ENCODE measurements around the gene ADAM23. TPM values are rescaled to one million over a fixed set of nuclear protein-coding genes. Genes with fewer than 3 reads are reported as not detected.

ADAM23 gene
- total and polyA plus RNA-seq, 2 experiments from 2014 or later = 2.8 to 3.3 TPM

- TF ChIP-seq CTCF (IDR thresholded peaks at IDR 0.05; ENCODE audit: poor library complexity) (no peak), EZH2 (IDR thresholded peaks at IDR 0.05; ENCODE audit: borderline replicate concordance) (no peak), EZH2phosphoT487 (IDR thresholded peaks at IDR 0.05; ENCODE audit: low read depth, severe bottlenecking, unreplicated experiment) (no peak)
- no peak overlapping the region for H3K4me2 ChIP-seq
- H3K9me3 ChIP-seq (ENCODE audit: low read depth) = no peaks in the 10 kb centered on the region
- H3K79me2 ChIP-seq = no peaks in the 10 kb centered on the region
- H3K36me3 ChIP-seq (replicated peaks; ENCODE audit: insufficient read depth, low read depth) = no peaks in the 10 kb centered on the region
- DNase-seq (ENCODE audit: low spot score) = no peak
- 73% methylated on average over 1 of the region's 1 CpG for WGBS (ENCODE audit: low lambda C conversion rate, missing lambda C conversion rate)
- peaks cover 9% of the 10 kb centered on the region for H3K27me3 ChIP-seq
- H2AFZ ChIP-seq = no peak overlapping the region
- no peaks in the 10 kb centered on the region for H3K9me2 ChIP-seq (replicated peaks; ENCODE audit: insufficient read depth)
- no peaks in the 10 kb centered on the region for H3K4me1 ChIP-seq (ENCODE audit: insufficient read depth)
- H3K4me3 ChIP-seq = no peak overlapping the region
- no peaks in the 10 kb centered on the region for H4K20me1 ChIP-seq (ENCODE audit: insufficient read depth, poor library complexity, severe bottlenecking)
- H3K27ac ChIP-seq = no peak overlapping the region
Measured at GRCh38 chr2:206477296-206477695, 34.0 kb downstream of the ADAM23 start.

GRCh38 chr2:206478340-206478739 is 35.0 kb downstream of the ADAM23 start:
- no peak overlapping the region for H3K27ac ChIP-seq
- no peak overlapping the region for H3K4me3 ChIP-seq
- H3K27me3 ChIP-seq = peaks cover 9% of the 10 kb centered on the region
- no peaks in the 10 kb centered on the region for H3K9me3 ChIP-seq (ENCODE audit: low read depth)
- no peaks in the 10 kb centered on the region for H3K4me1 ChIP-seq (ENCODE audit: insufficient read depth)
- H3K4me2 ChIP-seq = no peak overlapping the region
- no peaks in the 10 kb centered on the region for H3K9me2 ChIP-seq (replicated peaks; ENCODE audit: insufficient read depth)
- no peaks in the 10 kb centered on the region for H3K79me2 ChIP-seq
- WGBS (ENCODE audit: low lambda C conversion rate, missing lambda C conversion rate) = 92% methylated on average over 3 of the region's 3 CpGs
- H3K36me3 ChIP-seq (replicated peaks; ENCODE audit: insufficient read depth, low read depth) = no peaks in the 10 kb centered on the region
- no peaks in the 10 kb centered on the region for H4K20me1 ChIP-seq (ENCODE audit: insufficient read depth, poor library complexity, severe bottlenecking)
- no peak for DNase-seq (ENCODE audit: low spot score)
- TF ChIP-seq EZH2phosphoT487 (IDR thresholded peaks at IDR 0.05; ENCODE audit: low read depth, severe bottlenecking, unreplicated experiment) (no peak), EZH2 (IDR thresholded peaks at IDR 0.05; ENCODE audit: borderline replicate concordance) (no peak), CTCF (IDR thresholded peaks at IDR 0.05; ENCODE audit: poor library complexity) (no peak)
- H2AFZ ChIP-seq = no peak overlapping the region

DNA sequence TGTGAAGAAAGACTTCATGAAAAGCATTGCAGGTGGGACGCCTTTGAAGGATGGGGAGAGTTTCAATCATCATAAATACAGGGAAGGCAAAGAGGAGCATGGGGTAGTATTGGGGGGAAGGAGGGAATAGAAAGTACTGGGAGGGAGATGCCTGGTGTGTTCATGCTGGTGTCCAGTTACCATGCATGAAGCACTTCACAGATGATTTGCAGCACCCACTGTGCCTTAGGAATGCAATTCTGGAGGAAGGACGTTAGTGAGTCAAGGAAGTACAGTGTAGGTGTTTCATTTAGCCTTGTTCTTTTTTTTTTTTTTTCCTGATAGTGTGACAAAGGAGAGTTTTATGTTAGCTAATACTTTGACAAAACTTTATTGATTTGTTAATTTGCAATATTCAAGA is 36.8 kb downstream of the ADAM23 start:
- no peaks in the 10 kb centered on the region for H4K20me1 ChIP-seq (ENCODE audit: insufficient read depth, poor library complexity, severe bottlenecking)
- 56% methylated on average over 2 of the region's 2 CpGs for WGBS (ENCODE audit: low lambda C conversion rate, missing lambda C conversion rate)
- peaks cover 9% of the 10 kb centered on the region for H3K27me3 ChIP-seq
- H3K79me2 ChIP-seq = no peaks in the 10 kb centered on the region
- no peaks in the 10 kb centered on the region for H3K36me3 ChIP-seq (replicated peaks; ENCODE audit: insufficient read depth, low read depth)
- H2AFZ ChIP-seq = no peak overlapping the region
- no peak for DNase-seq (ENCODE audit: low spot score)
- no peaks in the 10 kb centered on the region for H3K9me2 ChIP-seq (replicated peaks; ENCODE audit: insufficient read depth)
- no peak overlapping the region for H3K27ac ChIP-seq
- no peak overlapping the region for H3K4me2 ChIP-seq
- H3K4me3 ChIP-seq = no peak overlapping the region
- H3K4me1 ChIP-seq (ENCODE audit: insufficient read depth) = no peaks in the 10 kb centered on the region
- no peak for TF ChIP-seq CTCF (IDR thresholded peaks at IDR 0.05; ENCODE audit: poor library complexity)
- TF ChIP-seq EZH2phosphoT487 (IDR thresholded peaks at IDR 0.05; ENCODE audit: low read depth, severe bottlenecking, unreplicated experiment) = no peak
- no peak for TF ChIP-seq EZH2 (IDR thresholded peaks at IDR 0.05; ENCODE audit: borderline replicate concordance)
- no peaks in the 10 kb centered on the region for H3K9me3 ChIP-seq (ENCODE audit: low read depth)

DNA sequence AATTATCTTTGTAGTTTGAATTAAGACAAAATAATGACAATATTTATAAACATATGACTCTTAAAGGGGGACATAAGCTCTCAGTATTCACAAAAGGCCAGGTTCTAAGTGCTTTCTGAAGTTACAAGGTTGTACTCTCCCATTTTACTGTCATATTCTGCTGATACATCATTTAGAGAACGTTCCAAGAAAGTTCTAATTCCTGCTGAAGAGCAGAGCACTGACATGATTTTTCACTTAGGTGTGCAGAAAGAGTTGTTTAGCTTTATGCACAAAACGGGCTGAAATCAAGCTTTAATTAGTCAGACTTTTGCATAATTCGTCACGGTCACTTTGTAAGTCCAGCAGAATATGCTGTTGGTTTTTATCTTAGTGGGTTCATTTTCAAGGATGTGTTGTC is 37.3 kb downstream of the ADAM23 start:
- no peak for DNase-seq (ENCODE audit: low spot score)
- Histone ChIP-seq H3K4me2 (no peak overlapping the region), H3K4me3 (no peak overlapping the region), H3K4me1 (ENCODE audit: insufficient read depth) (no peaks in the 10 kb centered on the region), H3K9me3 (ENCODE audit: low read depth) (no peaks in the 10 kb centered on the region), H3K27ac (no peak overlapping the region), H4K20me1 (ENCODE audit: insufficient read depth, poor library complexity, severe bottlenecking) (no peaks in the 10 kb centered on the region), H2AFZ (no peak overlapping the region), H3K9me2 (replicated peaks; ENCODE audit: insufficient read depth) (no peaks in the 10 kb centered on the region), H3K79me2 (no peaks in the 10 kb centered on the region), H3K27me3 (peaks cover 9% of the 10 kb centered on the region), H3K36me3 (replicated peaks; ENCODE audit: insufficient read depth, low read depth) (no peaks in the 10 kb centered on the region)
- no peak for TF ChIP-seq EZH2 (IDR thresholded peaks at IDR 0.05; ENCODE audit: borderline replicate concordance)
- no peak for TF ChIP-seq CTCF (IDR thresholded peaks at IDR 0.05; ENCODE audit: poor library complexity)
- TF ChIP-seq EZH2phosphoT487 (IDR thresholded peaks at IDR 0.05; ENCODE audit: low read depth, severe bottlenecking, unreplicated experiment) = no peak
- 84% methylated on average over 4 of the region's 4 CpGs for WGBS (ENCODE audit: low lambda C conversion rate, missing lambda C conversion rate)
